NCI-H510A treated with DMSO at 0.1 percent for 48 hours (cell line): ENCODE data around the gene SHMT2.
A peak's percentile ranks its signal among the peaks of the same experiment; 100 is the strongest.

Experiments used
- DNase-seq: peaks from one replicate; lab custom pipeline; 2025; lab: John Stamatoyannopoulos, UW

SHMT2 gene

GRCh38 chr12:57198329-57198728 is 31.2 kb upstream of the SHMT2 start:
- DNase-seq = no peak

GRCh38 chr12:57199191-57199590 is 30.3 kb upstream of the SHMT2 start:
- DNase-seq = no peak

GRCh38 chr12:57200497-57200896 is 29.0 kb upstream of the SHMT2 start:
- DNase-seq = no peak

GRCh38 chr12:57201219-57201618 is 28.3 kb upstream of the SHMT2 start:
- no peak for DNase-seq

GRCh38 chr12:57201631-57202030 is 27.9 kb upstream of the SHMT2 start:
- DNase-seq = no peak

- no peak for DNase-seq
These were observed 27.2 kb upstream of the SHMT2 start for GRCh38 chr12:57202321-57202720.

GRCh38 chr12:57203201-57203600 is 26.3 kb upstream of the SHMT2 start:
- no peak for DNase-seq

- no peak for DNase-seq
These were observed 25.7 kb upstream of the SHMT2 start for GRCh38 chr12:57203791-57204190.

GRCh38 chr12:57204454-57204853 is 25.1 kb upstream of the SHMT2 start:
- DNase-seq = no peak

GRCh38 chr12:57205186-57205585 is 24.3 kb upstream of the SHMT2 start:
- no peak for DNase-seq

- DNase-seq = no peak
These were observed 23.6 kb upstream of the SHMT2 start for GRCh38 chr12:57205931-57206330.

GRCh38 chr12:57207731-57208630 is 21.5 kb upstream of the SHMT2 start:
- DNase-seq = no peak

- DNase-seq = no peak
These were observed 20.8 kb upstream of the SHMT2 start for GRCh38 chr12:57208631-57209282.

- DNase-seq = no peak
These were observed 19.6 kb upstream of the SHMT2 start for GRCh38 chr12:57209916-57210315.

GRCh38 chr12:57210461-57210860 is 19.1 kb upstream of the SHMT2 start:
- no peak for DNase-seq

- no peak for DNase-seq
These were observed 18.4 kb upstream of the SHMT2 start for GRCh38 chr12:57210926-57211692.

- DNase-seq = no peak
These were observed 17.5 kb upstream of the SHMT2 start for GRCh38 chr12:57211791-57212700.

- DNase-seq = no peak
These were observed 16.8 kb upstream of the SHMT2 start for GRCh38 chr12:57212701-57213057.

- peak; percentile 82 for DNase-seq
These were observed 16.3 kb upstream of the SHMT2 start for GRCh38 chr12:57213058-57213715.

GRCh38 chr12:57213763-57214397 is 15.6 kb upstream of the SHMT2 start:
- no peak for DNase-seq

GRCh38 chr12:57214398-57214781 is 15.1 kb upstream of the SHMT2 start:
- peak; percentile 83 for DNase-seq
